HG02973 (cell line): ENCODE data around the gene GP9.
"Not testable (repeated sequence)": the region's sequence is repeated elsewhere in the genome, so short reads cannot be mapped to it uniquely, and the experiment has no call there.

ENCODE experiments used
- ATAC-seq: cut with Tn5 transposase; IDR thresholded peaks from one replicate; pipeline ENCODE4 v1.9.1; 2021; ENCODE audit warnings: moderate library complexity; ENCODE audit not compliant: unreplicated experiment

The GP9 gene

GRCh38 chr3:129069313-129070085 is 8.9 kb downstream of the GP9 start:
- ATAC-seq = not testable (repeated sequence)

- no peak for ATAC-seq
These were observed 9.7 kb downstream of the GP9 start for GRCh38 chr3:129070086-129070885.

GRCh38 chr3:129077222-129077621 is 16.6 kb downstream of the GP9 start:
- no peak for ATAC-seq

- no peak for ATAC-seq
These were observed 17.9 kb downstream of the GP9 start for GRCh38 chr3:129078510-129078909.

GRCh38 chr3:129081503-129081902 is 20.9 kb downstream of the GP9 start:
- no peak for ATAC-seq

- ATAC-seq = no peak
These were observed 21.4 kb downstream of the GP9 start for GRCh38 chr3:129082026-129082425.

- no peak for ATAC-seq
These were observed 23.9 kb downstream of the GP9 start for GRCh38 chr3:129084501-129084900.

GRCh38 chr3:129085165-129085715 is 24.7 kb downstream of the GP9 start:
- no peak for ATAC-seq

GRCh38 chr3:129085818-129086217 is 25.2 kb downstream of the GP9 start:
- no peak for ATAC-seq

GRCh38 chr3:129087138-129087702 is 26.6 kb downstream of the GP9 start:
- ATAC-seq = no peak

GRCh38 chr3:129087904-129088303 is 27.3 kb downstream of the GP9 start:
- not testable (repeated sequence) for ATAC-seq

GRCh38 chr3:129088312-129088711 is 27.7 kb downstream of the GP9 start:
- ATAC-seq = not testable (repeated sequence)

- no peak for ATAC-seq
These were observed 34.7 kb downstream of the GP9 start for GRCh38 chr3:129095285-129095684.

GRCh38 chr3:129100274-129100673 is 39.7 kb downstream of the GP9 start:
- no peak for ATAC-seq

GRCh38 chr3:129101370-129102138 is 41.0 kb downstream of the GP9 start:
- no peak for ATAC-seq

- no peak for ATAC-seq
These were observed 42.7 kb downstream of the GP9 start for GRCh38 chr3:129103296-129103695.

GRCh38 chr3:129104051-129104450 is 43.5 kb downstream of the GP9 start:
- no peak for ATAC-seq

- ATAC-seq = no peak
These were observed 44.0 kb downstream of the GP9 start for GRCh38 chr3:129104498-129105079.

- ATAC-seq = no peak
These were observed 45.3 kb downstream of the GP9 start for GRCh38 chr3:129105862-129106261.

- ATAC-seq = no peak
These were observed 45.7 kb downstream of the GP9 start for GRCh38 chr3:129106320-129106719.
